ENCODE data around the gene MCM5. TPM values are rescaled to one million over a fixed set of nuclear protein-coding genes. Genes with fewer than 3 reads are reported as not detected.
A peak's percentile ranks its signal among the peaks of the same experiment; 100 is the strongest.

MCM5 gene
- total and polyA plus RNA-seq, 2 experiments from 2014 or later: 288 to 325 TPM

GRCh38 chr22:35425546-35425945 lies 25.6 kb downstream of the MCM5 start:
- peaks cover 18% of the 10 kb centered on the region for H3K4me1 ChIP-seq (ENCODE audit: insufficient read depth)
- no peak overlapping the region for H2AFZ ChIP-seq
- H3K27ac Mint-ChIP-seq: no peak overlapping the region
- peaks cover 37% of the 10 kb centered on the region for H4K20me1 ChIP-seq (replicated peaks; ENCODE audit: insufficient read depth)
- peaks cover 81% of the 10 kb centered on the region for H3K36me3 Mint-ChIP-seq (ENCODE audit: low read depth)
- peak overlapping the region; percentile 4; the same call in 1 of the 3 replicates for H3K4me3 Mint-ChIP-seq
- H3K4me1 Mint-ChIP-seq: peaks cover 40% of the 10 kb centered on the region
- DNase-seq (ENCODE audit: low spot score) (no peak), ATAC-seq (no peak)
- H3K4me2 ChIP-seq: no peak overlapping the region; the same call in 1 of the 2 replicates
- H3F3A ChIP-seq (replicated peaks; ENCODE audit: low read depth): peaks cover 57% of the 10 kb centered on the region; the same call in 1 of the 2 replicates
- H3K79me2 ChIP-seq (replicated peaks; ENCODE audit: insufficient read depth): peaks cover 21% of the 10 kb centered on the region; the same call in 1 of the 2 replicates
- peaks cover 52% of the 10 kb centered on the region for H3K36me3 ChIP-seq (ENCODE audit: insufficient read depth)
- peak overlapping the region; percentile 89; the same call in 1 of the 2 replicates for H3K27ac ChIP-seq (ENCODE audit: low read depth)
- no peak overlapping the region for H3K4me3 ChIP-seq
- TF ChIP-seq, protein P1, sequence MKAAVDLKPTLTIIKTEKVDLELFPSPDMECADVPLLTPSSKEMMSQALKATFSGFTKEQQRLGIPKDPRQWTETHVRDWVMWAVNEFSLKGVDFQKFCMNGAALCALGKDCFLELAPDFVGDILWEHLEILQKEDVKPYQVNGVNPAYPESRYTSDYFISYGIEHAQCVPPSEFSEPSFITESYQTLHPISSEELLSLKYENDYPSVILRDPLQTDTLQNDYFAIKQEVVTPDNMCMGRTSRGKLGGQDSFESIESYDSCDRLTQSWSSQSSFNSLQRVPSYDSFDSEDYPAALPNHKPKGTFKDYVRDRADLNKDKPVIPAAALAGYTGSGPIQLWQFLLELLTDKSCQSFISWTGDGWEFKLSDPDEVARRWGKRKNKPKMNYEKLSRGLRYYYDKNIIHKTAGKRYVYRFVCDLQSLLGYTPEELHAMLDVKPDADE (IDR thresholded peaks at IDR 0.05): no peak
- TF ChIP-seq EZH2phosphoT487 (IDR thresholded peaks at IDR 0.05; ENCODE audit: unreplicated experiment) (no peak), POLR2AphosphoS5 (IDR thresholded peaks at IDR 0.05; ENCODE audit: low read depth) (no peak), CREB1 (CRISPR knock-in tag; IDR thresholded peaks at IDR 0.05; ENCODE audit: low read depth) (no peak), JUNB (IDR thresholded peaks at IDR 0.05; ENCODE audit: unreplicated experiment) (no peak), NANOG (IDR thresholded peaks at IDR 0.05; ENCODE audit: borderline replicate concordance) (no peak), EZH2 (IDR thresholded peaks at IDR 0.05; ENCODE audit: low read depth, unreplicated experiment) (no peak), ZNF331 (CRISPR knock-in tag; IDR thresholded peaks at IDR 0.05; ENCODE audit: low read depth) (no peak), STAT1 (IDR thresholded peaks at IDR 0.05; ENCODE audit: unreplicated experiment) (no peak), ZNF114 (CRISPR knock-in tag; IDR thresholded peaks at IDR 0.05) (no peak)
- TF ChIP-seq, protein P2, sequence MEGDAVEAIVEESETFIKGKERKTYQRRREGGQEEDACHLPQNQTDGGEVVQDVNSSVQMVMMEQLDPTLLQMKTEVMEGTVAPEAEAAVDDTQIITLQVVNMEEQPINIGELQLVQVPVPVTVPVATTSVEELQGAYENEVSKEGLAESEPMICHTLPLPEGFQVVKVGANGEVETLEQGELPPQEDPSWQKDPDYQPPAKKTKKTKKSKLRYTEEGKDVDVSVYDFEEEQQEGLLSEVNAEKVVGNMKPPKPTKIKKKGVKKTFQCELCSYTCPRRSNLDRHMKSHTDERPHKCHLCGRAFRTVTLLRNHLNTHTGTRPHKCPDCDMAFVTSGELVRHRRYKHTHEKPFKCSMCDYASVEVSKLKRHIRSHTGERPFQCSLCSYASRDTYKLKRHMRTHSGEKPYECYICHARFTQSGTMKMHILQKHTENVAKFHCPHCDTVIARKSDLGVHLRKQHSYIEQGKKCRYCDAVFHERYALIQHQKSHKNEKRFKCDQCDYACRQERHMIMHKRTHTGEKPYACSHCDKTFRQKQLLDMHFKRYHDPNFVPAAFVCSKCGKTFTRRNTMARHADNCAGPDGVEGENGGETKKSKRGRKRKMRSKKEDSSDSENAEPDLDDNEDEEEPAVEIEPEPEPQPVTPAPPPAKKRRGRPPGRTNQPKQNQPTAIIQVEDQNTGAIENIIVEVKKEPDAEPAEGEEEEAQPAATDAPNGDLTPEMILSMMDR (conservative IDR thresholded peaks at IDR 0.05; ENCODE audit: low read depth in 2 of 2): no peak
- TF ChIP-seq, protein P3, sequence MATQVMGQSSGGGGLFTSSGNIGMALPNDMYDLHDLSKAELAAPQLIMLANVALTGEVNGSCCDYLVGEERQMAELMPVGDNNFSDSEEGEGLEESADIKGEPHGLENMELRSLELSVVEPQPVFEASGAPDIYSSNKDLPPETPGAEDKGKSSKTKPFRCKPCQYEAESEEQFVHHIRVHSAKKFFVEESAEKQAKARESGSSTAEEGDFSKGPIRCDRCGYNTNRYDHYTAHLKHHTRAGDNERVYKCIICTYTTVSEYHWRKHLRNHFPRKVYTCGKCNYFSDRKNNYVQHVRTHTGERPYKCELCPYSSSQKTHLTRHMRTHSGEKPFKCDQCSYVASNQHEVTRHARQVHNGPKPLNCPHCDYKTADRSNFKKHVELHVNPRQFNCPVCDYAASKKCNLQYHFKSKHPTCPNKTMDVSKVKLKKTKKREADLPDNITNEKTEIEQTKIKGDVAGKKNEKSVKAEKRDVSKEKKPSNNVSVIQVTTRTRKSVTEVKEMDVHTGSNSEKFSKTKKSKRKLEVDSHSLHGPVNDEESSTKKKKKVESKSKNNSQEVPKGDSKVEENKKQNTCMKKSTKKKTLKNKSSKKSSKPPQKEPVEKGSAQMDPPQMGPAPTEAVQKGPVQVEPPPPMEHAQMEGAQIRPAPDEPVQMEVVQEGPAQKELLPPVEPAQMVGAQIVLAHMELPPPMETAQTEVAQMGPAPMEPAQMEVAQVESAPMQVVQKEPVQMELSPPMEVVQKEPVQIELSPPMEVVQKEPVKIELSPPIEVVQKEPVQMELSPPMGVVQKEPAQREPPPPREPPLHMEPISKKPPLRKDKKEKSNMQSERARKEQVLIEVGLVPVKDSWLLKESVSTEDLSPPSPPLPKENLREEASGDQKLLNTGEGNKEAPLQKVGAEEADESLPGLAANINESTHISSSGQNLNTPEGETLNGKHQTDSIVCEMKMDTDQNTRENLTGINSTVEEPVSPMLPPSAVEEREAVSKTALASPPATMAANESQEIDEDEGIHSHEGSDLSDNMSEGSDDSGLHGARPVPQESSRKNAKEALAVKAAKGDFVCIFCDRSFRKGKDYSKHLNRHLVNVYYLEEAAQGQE (IDR thresholded peaks at IDR 0.05; ENCODE audit: unreplicated experiment): no peak
- H3K27me3 Mint-ChIP-seq (ENCODE audit: insufficient read depth, low read depth, poor library complexity): peaks cover 9% of the 10 kb centered on the region
- no peaks in the 10 kb centered on the region for H3K9me2 ChIP-seq (ENCODE audit: insufficient read depth)
- no peaks in the 10 kb centered on the region for H3K27me3 ChIP-seq (ENCODE audit: insufficient read depth)
- no peaks in the 10 kb centered on the region for H3K9me3 Mint-ChIP-seq

Measured in GM23338 (cell line).